ENCODE measurements around the gene NDUFB8. TPM values are rescaled to one million over a fixed set of nuclear protein-coding genes. Genes with fewer than 3 reads are reported as not detected.

The NDUFB8 gene
- total RNA-seq, 1 donor from 2014 or later: 111 TPM

Other genes with a start within 250 kb of the NDUFB8 start
- 32.4 TPM for gene BLOC1S2, start 243.2 kb downstream of the NDUFB8 start, total RNA-seq
- gene PKD2L1, start 199.6 kb downstream of the NDUFB8 start, total RNA-seq: not detected
- 908 TPM for gene SCD, start 182.6 kb downstream of the NDUFB8 start, total RNA-seq
- gene WNT8B, start 66.9 kb downstream of the NDUFB8 start, total RNA-seq: not detected
- gene SEC31B, start 10.0 kb downstream of the NDUFB8 start, total RNA-seq: 5.8 TPM
- gene HIF1AN, start 6.1 kb upstream of the NDUFB8 start, total RNA-seq: 13.0 TPM
- not detected for gene PAX2, start 215.7 kb upstream of the NDUFB8 start, total RNA-seq

All from skin of body (tissue), 1 donor.